ENCODE results near the gene GALNTL6. TPM values are rescaled to one million over a fixed set of nuclear protein-coding genes. Genes with fewer than 3 reads are reported as not detected.

Gene GALNTL6
- total RNA-seq, 1 experiment from 2014 or later: not detected

GRCh38 chr4:171785388-171785787, 27.8 kb upstream of the GALNTL6 start:
- no peaks in the 10 kb centered on the region for H3K79me2 ChIP-seq (ENCODE audit: insufficient read depth, low read length)
- no peak overlapping the region for H3K9ac ChIP-seq (ENCODE audit: low read length)
- H3K4me3 ChIP-seq (replicated peaks in 1 of 2; ENCODE audit: low read depth in 1 of 2, low read length in 2 of 2): no peak overlapping the region
- H3K4me1 ChIP-seq (ENCODE audit: control insufficient read depth in 1 of 2, insufficient read depth in 2 of 2, low read length in 2 of 2): no peaks in the 10 kb centered on the region
- no peaks in the 10 kb centered on the region for H3K9me2 ChIP-seq (ENCODE audit: insufficient read depth)
- RAD21 ChIA-PET (ENCODE audit: low non-redundant PET in 1 of 2, low total read pairs in 2 of 2, uncharacterized antibody in 2 of 2, unreplicated experiment in 2 of 2): no interaction called here
- H3K27ac ChIP-seq (ENCODE audit: low read depth, low read length): no peak overlapping the region
- DNase-seq (ENCODE audit: low read depth, low spot score) (no peak), ATAC-seq (no peak)
- intact Hi-C loops (cut with micrococcal nuclease): no loop called here
- BruUV-seq (replicated peaks): no TSS peak
- CTCF ChIA-PET: interaction anchor here (1.0 kb wide), 1 partner anchor 1525 kb away, joined by 3 read pairs; no protein-coding TSS in a partner anchor
- no peak overlapping the region for H3K4me2 ChIP-seq (ENCODE audit: low read length)
- no peak overlapping the region for H2AFZ ChIP-seq (ENCODE audit: low read depth, low read length, poor library complexity, severe bottlenecking)
- no peaks in the 10 kb centered on the region for H3K27me3 ChIP-seq (ENCODE audit: insufficient read depth, low read length)
- POLR2A ChIA-PET: no interaction called here
- no peaks in the 10 kb centered on the region for H3K9me3 ChIP-seq (ENCODE audit: control insufficient read depth in 1 of 2, insufficient read depth in 1 of 2, low read depth in 1 of 2, low read length in 2 of 2)
- no peaks in the 10 kb centered on the region for H4K20me1 ChIP-seq (ENCODE audit: insufficient read depth)
- no peaks in the 10 kb centered on the region for H3K36me3 ChIP-seq (ENCODE audit: control insufficient read depth in 1 of 2, insufficient read depth in 2 of 2, low read length in 2 of 2)
- no peak for TF ChIP-seq ATF3 (IDR thresholded peaks at IDR 0.05)
- peak; percentile 26; the same call in 1 of the 2 replicates for TF ChIP-seq RAD21 (IDR thresholded peaks at IDR 0.05; ENCODE audit: low read depth)
- TF ChIP-seq YY1 (IDR thresholded peaks at IDR 0.05; ENCODE audit: extremely low read depth, insufficient replicate concordance, low read depth, low read length): no peak

- no peaks in the 10 kb centered on the region for H3K27me3 ChIP-seq (ENCODE audit: insufficient read depth, low read length)
- no peak overlapping the region for H3K4me3 ChIP-seq (replicated peaks in 1 of 2; ENCODE audit: low read depth in 1 of 2, low read length in 2 of 2)
- ATAC-seq (no peak), DNase-seq (ENCODE audit: low read depth, low spot score) (no peak)
- no peaks in the 10 kb centered on the region for H3K79me2 ChIP-seq (ENCODE audit: insufficient read depth, low read length)
- no peaks in the 10 kb centered on the region for H3K36me3 ChIP-seq (ENCODE audit: control insufficient read depth in 1 of 2, insufficient read depth in 2 of 2, low read length in 2 of 2)
- H2AFZ ChIP-seq (ENCODE audit: low read depth, low read length, poor library complexity, severe bottlenecking): no peak overlapping the region
- intact Hi-C loops (cut with micrococcal nuclease): no loop called here
- RAD21 ChIA-PET (ENCODE audit: low non-redundant PET in 1 of 2, low total read pairs in 2 of 2, uncharacterized antibody in 2 of 2, unreplicated experiment in 2 of 2): no interaction called here
- H3K27ac ChIP-seq (ENCODE audit: low read depth, low read length): no peak overlapping the region
- H3K9me2 ChIP-seq (ENCODE audit: insufficient read depth): no peaks in the 10 kb centered on the region
- no peaks in the 10 kb centered on the region for H3K4me1 ChIP-seq (ENCODE audit: control insufficient read depth in 1 of 2, insufficient read depth in 2 of 2, low read length in 2 of 2)
- POLR2A ChIA-PET: no interaction called here
- no peaks in the 10 kb centered on the region for H3K9me3 ChIP-seq (ENCODE audit: control insufficient read depth in 1 of 2, insufficient read depth in 1 of 2, low read depth in 1 of 2, low read length in 2 of 2)
- no peak overlapping the region for H3K9ac ChIP-seq (ENCODE audit: low read length)
- no peak overlapping the region for H3K4me2 ChIP-seq (ENCODE audit: low read length)
- no peaks in the 10 kb centered on the region for H4K20me1 ChIP-seq (ENCODE audit: insufficient read depth)
- TF ChIP-seq CTCF (IDR thresholded peaks at IDR 0.05 in 2 of 3, conservative IDR thresholded peaks at IDR 0.05 in 1 of 3; ENCODE audit: borderline replicate concordance in 1 of 3, insufficient read depth in 1 of 3, low read depth in 2 of 3, low read length in 2 of 3): no peak
- no peak for TF ChIP-seq EGR1 (IDR thresholded peaks at IDR 0.05; ENCODE audit: low read depth)
- no peak for TF ChIP-seq TCF7L2 (IDR thresholded peaks at IDR 0.05; ENCODE audit: borderline replicate concordance, extremely low read depth, insufficient read depth, insufficient read length)
- TF ChIP-seq POLR2AphosphoS5 (IDR thresholded peaks at IDR 0.05; ENCODE audit: low read depth, low read length): no peak
- no peak for TF ChIP-seq EZH2phosphoT487 (IDR thresholded peaks at IDR 0.05; ENCODE audit: borderline replicate concordance)
- TF ChIP-seq ATF3 (IDR thresholded peaks at IDR 0.05): no peak
- no peak for TF ChIP-seq ELF1 (IDR thresholded peaks at IDR 0.05; ENCODE audit: borderline replicate concordance, low read depth)
- TF ChIP-seq SIN3A (IDR thresholded peaks at IDR 0.05; ENCODE audit: low read depth): no peak
- TF ChIP-seq ZNF274 (IDR thresholded peaks at IDR 0.05; ENCODE audit: low read depth, low read length): no peak
- no peak for TF ChIP-seq SRF (IDR thresholded peaks at IDR 0.05; ENCODE audit: low read depth)
- no peak for TF ChIP-seq ZFX (IDR thresholded peaks at IDR 0.05)
- CTCF ChIA-PET: no interaction called here
- BruUV-seq (replicated peaks): no TSS peak
Measured at GRCh38 chr4:171793723-171794122, 19.5 kb upstream of the GALNTL6 start.
